Astrocyte (in vitro differentiated cells and primary cell): Measurements from ENCODE around the gene STXBP5.

Experiments used
- EZH2 ChIP-seq: IDR thresholded peaks from 2 replicates; pipeline ENCODE4 v1.6.1; 2012; ENCODE audit warnings: mild to moderate bottlenecking, low read length, inconsistent platforms; ENCODE audit not compliant: insufficient read depth
- TF ChIP-seq, protein P1 (sequence below): IDR thresholded peaks from 2 replicates; pipeline ENCODE4 v1.5.1; 2011; ENCODE audit warnings: low read depth, mild to moderate bottlenecking, inconsistent platforms, low read length, moderate library complexity; ENCODE audit not compliant: insufficient read depth

DNA sequence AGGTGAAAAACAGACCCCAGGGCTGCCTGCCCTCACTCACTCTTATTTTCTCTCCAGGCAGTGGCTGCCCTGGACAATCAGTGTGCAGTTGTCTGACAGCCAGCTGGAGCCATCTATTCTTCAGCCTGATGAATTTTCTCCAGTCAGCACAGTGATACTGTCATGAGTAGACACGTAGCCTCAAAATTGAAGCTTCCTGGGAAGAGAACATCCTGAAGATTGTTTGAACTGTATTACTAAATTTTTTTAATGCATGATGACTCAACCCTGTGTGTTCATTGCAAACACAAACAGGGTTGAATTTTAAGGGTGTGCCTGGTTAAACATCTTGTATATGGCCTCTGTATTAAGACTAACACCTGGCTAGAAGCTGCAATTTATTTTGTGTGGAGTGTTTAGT is 49.8 kb upstream of the STXBP5 start:
- no peak for TF ChIP-seq EZH2
- TF ChIP-seq, protein P1, sequence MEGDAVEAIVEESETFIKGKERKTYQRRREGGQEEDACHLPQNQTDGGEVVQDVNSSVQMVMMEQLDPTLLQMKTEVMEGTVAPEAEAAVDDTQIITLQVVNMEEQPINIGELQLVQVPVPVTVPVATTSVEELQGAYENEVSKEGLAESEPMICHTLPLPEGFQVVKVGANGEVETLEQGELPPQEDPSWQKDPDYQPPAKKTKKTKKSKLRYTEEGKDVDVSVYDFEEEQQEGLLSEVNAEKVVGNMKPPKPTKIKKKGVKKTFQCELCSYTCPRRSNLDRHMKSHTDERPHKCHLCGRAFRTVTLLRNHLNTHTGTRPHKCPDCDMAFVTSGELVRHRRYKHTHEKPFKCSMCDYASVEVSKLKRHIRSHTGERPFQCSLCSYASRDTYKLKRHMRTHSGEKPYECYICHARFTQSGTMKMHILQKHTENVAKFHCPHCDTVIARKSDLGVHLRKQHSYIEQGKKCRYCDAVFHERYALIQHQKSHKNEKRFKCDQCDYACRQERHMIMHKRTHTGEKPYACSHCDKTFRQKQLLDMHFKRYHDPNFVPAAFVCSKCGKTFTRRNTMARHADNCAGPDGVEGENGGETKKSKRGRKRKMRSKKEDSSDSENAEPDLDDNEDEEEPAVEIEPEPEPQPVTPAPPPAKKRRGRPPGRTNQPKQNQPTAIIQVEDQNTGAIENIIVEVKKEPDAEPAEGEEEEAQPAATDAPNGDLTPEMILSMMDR: no peak
